HepG2 (cell line): ENCODE results near the gene TOB2. TPM values are rescaled to one million over a fixed set of nuclear protein-coding genes. Genes with fewer than 3 reads are reported as not detected.

Experiments used
- FLYWCH1 ChIP-seq: sonication (generic); formaldehyde crosslinking; IDR thresholded peaks from 2 replicates; pipeline ENCODE4 v1.8.1; 2023; ENCODE audit warnings: mild to moderate bottlenecking, missing genetic modification reagents
- HMGXB4 ChIP-seq, 2 experiments: sonication (generic) in 1 of 2; formaldehyde crosslinking in 1 of 2; IDR thresholded peaks; 2 replicates each; pipeline versions ENCODE4 v1.4.0 to v1.6.1; 2018 to 2020; ENCODE audit warnings: missing genetic modification reagents in 2 of 2, borderline replicate concordance in 1 of 2, low read depth in 1 of 2, mild to moderate bottlenecking in 1 of 2, missing biosample characterization in 1 of 2
- KDM1A ChIP-seq: IDR thresholded peaks from 2 replicates; pipeline ENCODE4 v1.6.1; 2016; ENCODE audit warnings: missing compliant biosample characterization
- MED13 ChIP-seq: sonication (generic); formaldehyde crosslinking; IDR thresholded peaks from 2 replicates; pipeline ENCODE4 v1.5.0; 2020; ENCODE audit warnings: missing genetic modification reagents
- NFAT5 ChIP-seq: sonication (generic); formaldehyde crosslinking; IDR thresholded peaks from 2 replicates; pipeline ENCODE4 v1.4.0; 2020; ENCODE audit warnings: missing genetic modification reagents
- NFATC3 ChIP-seq: sonication (generic); formaldehyde crosslinking; IDR thresholded peaks from 2 replicates; pipeline ENCODE4 v1.5.1; 2020; ENCODE audit warnings: mild to moderate bottlenecking, missing genetic modification reagents
- NPAS2 ChIP-seq: sonication (generic); formaldehyde crosslinking; IDR thresholded peaks from 2 replicates; pipeline ENCODE4 v1.8.0; 2022; ENCODE audit warnings: mild to moderate bottlenecking, missing genetic modification reagents, borderline replicate concordance
- RAD51 ChIP-seq: fragments of 450-650 bp; IDR thresholded peaks from 2 replicates; pipeline ENCODE4 v1.6.1; 2016; ENCODE audit warnings: borderline replicate concordance
- RBFOX2 ChIP-seq: fragments of 200-400 bp; formaldehyde crosslinking; IDR thresholded peaks from 2 replicates; pipeline ENCODE4 v1.6.1; 2017; ENCODE audit warnings: low read depth, mild to moderate bottlenecking, low read length
- SP4 ChIP-seq: sonication (generic); formaldehyde crosslinking; IDR thresholded peaks from 2 replicates; pipeline ENCODE4 v1.8.1; 2023; ENCODE audit warnings: mild to moderate bottlenecking, missing genetic modification reagents
- STAG1 ChIP-seq: sonication (generic); formaldehyde crosslinking; IDR thresholded peaks from 2 replicates; pipeline ENCODE4 v1.4.0; 2020; ENCODE audit warnings: missing genetic modification reagents
- ZBTB33 ChIP-seq: sonication (generic); formaldehyde crosslinking; IDR thresholded peaks from 2 replicates; pipeline ENCODE4 v1.4.0; 2020; ENCODE audit warnings: missing genetic modification reagents
- ZFX ChIP-seq: sonication (generic); formaldehyde crosslinking; IDR thresholded peaks from 2 replicates; pipeline ENCODE4 v1.4.0; 2020; ENCODE audit warnings: mild to moderate bottlenecking, low read depth, missing genetic modification reagents, moderate library complexity
- ZNF136 ChIP-seq: sonication (generic); formaldehyde crosslinking; IDR thresholded peaks from 2 replicates; pipeline ENCODE4 v1.8.1; 2022; ENCODE audit warnings: low read depth, mild to moderate bottlenecking, moderate library complexity, missing genetic modification reagents
- ZNF431 ChIP-seq: sonication (generic); formaldehyde crosslinking; IDR thresholded peaks from 2 replicates; pipeline ENCODE4 v1.9.0; 2022; ENCODE audit warnings: missing genetic modification reagents, low read depth, mild to moderate bottlenecking, borderline replicate concordance
- ZNF496 ChIP-seq: sonication (generic); formaldehyde crosslinking; IDR thresholded peaks from 2 replicates; pipeline ENCODE4 v1.8.1; 2023; ENCODE audit warnings: mild to moderate bottlenecking, moderate library complexity, missing genetic modification reagents; ENCODE audit not compliant: insufficient replicate concordance
- ZNF563 ChIP-seq: sonication (generic); formaldehyde crosslinking; IDR thresholded peaks from 2 replicates; pipeline ENCODE4 v1.8.0; 2022; ENCODE audit warnings: mild to moderate bottlenecking, moderate library complexity, missing genetic modification reagents
- ZNF589 ChIP-seq: sonication (generic); formaldehyde crosslinking; conservative IDR thresholded peaks from 2 replicates; pipeline ENCODE4 v1.8.0; 2022; ENCODE audit warnings: mild to moderate bottlenecking, moderate library complexity, missing genetic modification reagents
- ZNF691 ChIP-seq: sonication (generic); formaldehyde crosslinking; IDR thresholded peaks from 2 replicates; pipeline ENCODE4 v1.4.0; 2020; ENCODE audit warnings: missing genetic modification reagents, low read depth, mild to moderate bottlenecking, borderline replicate concordance
- polyA plus RNA-seq, 8 experiments: library from polyadenylated mRNA; depleted of rRNA in 3 of 8; stranded (reverse) in 7 of 8; unstranded in 1 of 8; fragments of >200 nt; fragmentation: Illumina TruSeq in 4 of 8; extraction: Trizol in 4 of 8; gene quantifications; 2 replicates each; pipeline versions ENCODE4 v1.2.1 to v1.2.3, GENCODE V29; 2011 to 2016; ENCODE audit warnings: low read depth in 4 of 8, missing spikeins in 1 of 8, mixed read lengths in 1 of 8; ENCODE audit not compliant: insufficient read depth in 1 of 8
- total RNA-seq, 5 experiments: library from RNA; depleted of rRNA; stranded (reverse); fragments of >200 nt; fragmentation: Illumina TruSeq; extraction: Trizol; gene quantifications; 2 replicates each; pipeline ENCODE4 v1.2.3, GENCODE V29; 2016; ENCODE audit warnings: low read depth in 1 of 5

The TOB2 gene
- total and polyA plus RNA-seq, 2 of the 13 experiments (the other 11 are each of a cell fraction or from before 2014, with no cell fraction given): 12.2 to 13.7 TPM

GRCh38 chr22:41447435-41448188 lies 1.0 kb upstream of the TOB2 start (continued):
- TF ChIP-seq ZBTB33 (no peak), NPAS2 (CRISPR knock-in tag) (no peak), STAG1 (CRISPR knock-in tag) (no peak), ZNF589 (CRISPR knock-in tag) (0 out of 2 replicates have a peak, but pooled peaks have one; percentile 47), RBFOX2 (peak; percentile 94), MED13 (no peak), ZNF431 (CRISPR knock-in tag) (peak; percentile 65; the same call in 1 of the 2 replicates), NFATC3 (CRISPR knock-in tag) (no peak), HMGXB4 (CRISPR knock-in tag; IDR thresholded peaks at IDR 0.05; ENCODE audit: borderline replicate concordance in 1 of 2, low read depth in 1 of 2) (no peak), ZFX (CRISPR knock-in tag) (no peak), RAD51 (no peak), NFAT5 (CRISPR knock-in tag) (no peak), ZNF691 (0 out of 2 replicates have a peak, but pooled peaks have one; percentile 23), SP4 (peak; percentile 24; the same call in 1 of the 2 replicates), ZNF496 (no peak), ZNF136 (no peak), KDM1A (CRISPR knock-in tag) (no peak), ZNF563 (CRISPR knock-in tag) (0 out of 2 replicates have a peak, but pooled peaks have one; percentile 70), FLYWCH1 (CRISPR knock-in tag) (0 out of 2 replicates have a peak, but pooled peaks have one; percentile 68)
